ENCODE measurements around the gene DNAJC16. TPM values are rescaled to one million over a fixed set of nuclear protein-coding genes. Genes with fewer than 3 reads are reported as not detected.

The DNAJC16 gene
- total and polyA plus RNA-seq, 2 of the 4 experiments (the other 2 are of a cell fraction), result 8.0 to 13.1 TPM

- no peak overlapping the region for H4K5ac ChIP-seq (ENCODE audit: low read depth, low read length)
- H2BK20ac ChIP-seq (ENCODE audit: low read depth, low read length), result no peak overlapping the region
- H3K27me3 ChIP-seq (ENCODE audit: control insufficient read depth, insufficient read depth, low read length), result no peaks in the 10 kb centered on the region
- no peaks in the 10 kb centered on the region for H3K4me1 ChIP-seq (ENCODE audit: control insufficient read depth, insufficient read depth, low read length)
- no peak overlapping the region for H3K18ac ChIP-seq (ENCODE audit: low read depth, low read length)
- no peak for DNase-seq
- H3K4me2 ChIP-seq (ENCODE audit: low read depth, low read length), result no peak overlapping the region
- no peak overlapping the region for H4K91ac ChIP-seq (ENCODE audit: insufficient read depth, low read depth, low read length)
- dilution Hi-C loops (cut with HindIII; ENCODE audit: low sequenced_read_pairs, unreplicated experiment) (no loop called here), intact Hi-C loops (cut with micrococcal nuclease) (no loop called here), in situ Hi-C loops (cut with MboI; ENCODE audit: low sequenced_read_pairs) (no loop called here)
- no peak overlapping the region for H3K9ac ChIP-seq (ENCODE audit: low read depth, low read length)
- no peak overlapping the region for H3K23ac ChIP-seq (ENCODE audit: low read depth, low read length)
- H3K4me3 ChIP-seq (ENCODE audit: insufficient read depth, low read depth, low read length), result no peak overlapping the region
- H4K8ac ChIP-seq (ENCODE audit: low read depth in 2 of 2, low read length in 2 of 2), result no peak overlapping the region
- H2AK5ac ChIP-seq (ENCODE audit: low read depth, low read length), result no peak overlapping the region
- no peaks in the 10 kb centered on the region for H3K9me3 ChIP-seq (ENCODE audit: control insufficient read depth, insufficient read depth, low read length)
- no TSS peak for BruUV-seq (replicated peaks)
- H2AFZ ChIP-seq (replicated peaks; ENCODE audit: low read length, poor library complexity), result no peak overlapping the region
- no peak overlapping the region for H2BK15ac ChIP-seq (ENCODE audit: low read depth, low read length)
- POLR2A ChIA-PET (ENCODE audit: unreplicated experiment), result no interaction called here
- no peak overlapping the region for H3K27ac ChIP-seq (ENCODE audit: insufficient read depth, low read length)
- CTCF ChIA-PET, result no interaction called here
- H3K4ac ChIP-seq (ENCODE audit: low read depth, low read length), result no peak overlapping the region
- no peak for ATAC-seq (ENCODE audit: low read depth)
- WGBS, 2 experiments (ENCODE audit: extremely low coverage in 2 of 2, insufficient read length in 1 of 2), result 84% methylated on average over 3 of the region's 4 CpGs; no CpG with 5 or more reads in 1 of the 2 experiments
- H2AK9ac ChIP-seq (replicated peaks; ENCODE audit: low read depth, low read length, poor library complexity), result no peak overlapping the region
- H3K79me1 ChIP-seq (ENCODE audit: low read depth in 1 of 2, low read length in 2 of 2), result no peaks in the 10 kb centered on the region
- no peak overlapping the region for H2BK120ac ChIP-seq (ENCODE audit: low read depth, low read length)
- H4K20me1 ChIP-seq (ENCODE audit: insufficient read depth, low read length), result no peaks in the 10 kb centered on the region
- H3K56ac ChIP-seq (ENCODE audit: extremely low read depth, insufficient read depth, low read length), result no peak overlapping the region
- no peaks in the 10 kb centered on the region; the same call in 1 of the 2 replicates for H3K9me1 ChIP-seq (ENCODE audit: insufficient read depth, low read length)
- peaks cover 5% of the 10 kb centered on the region for H3K36me3 ChIP-seq (ENCODE audit: control insufficient read depth, insufficient read depth, low read length)
- TF ChIP-seq NFE2L2 (IDR thresholded peaks at IDR 0.05; ENCODE audit: low read depth, low read length) (no peak), MXI1 (IDR thresholded peaks at IDR 0.05; ENCODE audit: borderline replicate concordance, low read depth, low read length) (no peak), MAZ (IDR thresholded peaks at IDR 0.05; ENCODE audit: borderline replicate concordance, low read depth, low read length) (no peak), FOS (IDR thresholded peaks at IDR 0.05; ENCODE audit: low read depth, low read length) (no peak), ELK1 (IDR thresholded peaks at IDR 0.05; ENCODE audit: borderline replicate concordance, low read depth, low read length) (no peak), MAFK (IDR thresholded peaks at IDR 0.05; ENCODE audit: low read depth, low read length) (no peak), CEBPB (IDR thresholded peaks at IDR 0.05; ENCODE audit: low read depth, low read length) (no peak), CTCF (conservative IDR thresholded peaks at IDR 0.05; ENCODE audit: low read depth, low read length) (no peak), RCOR1 (IDR thresholded peaks at IDR 0.05; ENCODE audit: insufficient replicate concordance, low read length) (no peak), USF2 (IDR thresholded peaks at IDR 0.05; ENCODE audit: low read depth, low read length) (no peak), RFX5 (IDR thresholded peaks at IDR 0.05; ENCODE audit: low read depth, low read length) (no peak)
- no peak overlapping the region for H2BK5ac ChIP-seq (ENCODE audit: low read depth, low read length, poor library complexity, severe bottlenecking)
- no peak overlapping the region for H3K14ac ChIP-seq (replicated peaks; ENCODE audit: low read depth, low read length)
These were observed 51.0 kb downstream of the DNAJC16 start for GRCh38 chr1:15577691-15578090.

Measured in IMR-90 (cell line).